HFFc6 (cell line): ENCODE measurements around the gene MNS1. TPM values are rescaled to one million over a fixed set of nuclear protein-coding genes. Genes with fewer than 3 reads are reported as not detected.
A peak's percentile ranks its signal among the peaks of the same experiment; 100 is the strongest.
"Not testable (repeated sequence)": the region's sequence is repeated elsewhere in the genome, so short reads cannot be mapped to it uniquely, and the experiment has no call there.

Experiments
- DNase-seq: peaks from one replicate; pipeline ENCODE4 v3.0.0-alpha.2; 2018
- H3K27ac Mint-ChIP-seq: 2 replicates; pipeline ENCODE4 v1.8.0; 2020; ENCODE audit warnings: mild to moderate bottlenecking, mixed read lengths
- H3K27me3 Mint-ChIP-seq: 2 replicates; pipeline ENCODE4 v1.8.0; 2021; ENCODE audit warnings: mild to moderate bottlenecking, moderate library complexity, mixed read lengths; ENCODE audit not compliant: insufficient read depth
- H3K36me3 Mint-ChIP-seq: 2 replicates; pipeline ENCODE4 v1.8.0; 2021; ENCODE audit warnings: low read depth, mixed read lengths
- H3K4me1 Mint-ChIP-seq: 2 replicates; pipeline ENCODE4 v1.8.0; 2020; ENCODE audit warnings: low read depth, mixed read lengths
- H3K4me3 Mint-ChIP-seq: 2 replicates; pipeline ENCODE4 v1.8.0; 2020; ENCODE audit warnings: mild to moderate bottlenecking, moderate library complexity, mixed read lengths
- H3K9me3 Mint-ChIP-seq: 2 replicates; pipeline ENCODE4 v1.8.0; 2020; ENCODE audit warnings: mild to moderate bottlenecking, mixed read lengths
- CTCF ChIP-seq: fragments of 200-600 bp; sonication (generic); IDR thresholded peaks from 2 replicates; pipeline ENCODE4 v1.5.0; 2021; ENCODE audit warnings: antibody characterized with exemption, mild to moderate bottlenecking
- total RNA-seq, 6 experiments: library from RNA; stranded (reverse); fragmentation: NEBNext Ultra II Directional; extraction: Animal tissue kit (Norgen Biotek cat#: 25700); gene quantifications; 2 replicates in 1 of 6; 3 replicates in 5 of 6; pipeline ENCODE4 v1.2.3, GENCODE V29; 2021

The MNS1 gene
- total RNA-seq, 6 experiments from 2014 or later: 1.1 to 2.3 (median 1.5) TPM

DNA sequence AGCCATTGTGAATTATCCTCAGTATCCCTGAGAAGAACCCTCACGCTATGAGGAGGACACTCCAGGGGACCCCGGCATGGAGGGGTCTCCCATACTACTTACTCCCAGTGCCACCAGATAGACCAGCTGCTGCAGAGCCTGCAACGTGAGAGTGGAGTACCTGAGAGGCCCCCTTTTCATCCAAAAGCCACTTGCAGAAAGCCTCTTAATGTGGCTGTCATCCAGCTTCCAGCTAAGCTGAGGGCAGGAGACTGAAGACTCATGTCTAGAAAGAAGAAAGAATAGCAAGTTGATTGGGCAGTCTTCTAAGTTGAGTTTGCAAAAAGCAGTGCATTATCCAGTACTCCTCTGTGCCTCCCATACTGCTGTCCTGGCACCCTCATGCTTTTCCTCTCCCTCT lies 27.3 kb upstream of the MNS1 start:
- H3K27ac Mint-ChIP-seq: no peak overlapping the region
- no peak overlapping the region for H3K4me3 Mint-ChIP-seq
- no peak for DNase-seq
- H3K36me3 Mint-ChIP-seq: no peaks in the 10 kb centered on the region
- peaks cover 15% of the 10 kb centered on the region for H3K27me3 Mint-ChIP-seq
- H3K4me1 Mint-ChIP-seq: peaks cover 7% of the 10 kb centered on the region
- no peaks in the 10 kb centered on the region for H3K9me3 Mint-ChIP-seq
- no peak for TF ChIP-seq CTCF

- TF ChIP-seq CTCF: peak; percentile 90
- Mint-ChIP-seq H3K4me1 (no peaks in the 10 kb centered on the region), H3K27ac (no peak overlapping the region), H3K36me3 (no peaks in the 10 kb centered on the region), H3K9me3 (no peaks in the 10 kb centered on the region), H3K4me3 (no peak overlapping the region), H3K27me3 (peaks cover 15% of the 10 kb centered on the region; the same call in 1 of the 2 replicates)
- peak; percentile 43 for DNase-seq
Observed at GRCh38 chr15:56491110-56491722, 26.3 kb upstream of the MNS1 start.

DNA sequence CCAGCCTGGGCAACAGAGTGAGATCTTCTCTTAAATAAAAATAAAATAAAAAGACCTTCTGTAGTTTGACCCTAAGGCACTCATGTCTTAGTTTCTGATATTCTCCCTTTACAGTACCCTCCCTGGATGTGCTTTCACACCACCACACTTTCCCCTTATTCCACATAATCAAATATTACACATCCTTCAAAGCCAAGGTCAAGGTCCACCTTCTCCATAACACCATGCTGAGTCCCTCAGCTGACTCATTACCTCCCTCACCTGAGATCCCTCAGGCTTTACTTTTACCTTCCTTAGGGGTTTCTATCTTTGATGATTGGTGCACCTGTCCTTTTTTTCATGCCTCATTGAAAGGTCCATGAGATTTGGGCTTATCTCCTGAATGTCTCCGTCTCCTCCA lies 25.5 kb upstream of the MNS1 start:
- H3K27ac Mint-ChIP-seq: no peak overlapping the region
- peaks cover 15% of the 10 kb centered on the region; the same call in 1 of the 2 replicates for H3K27me3 Mint-ChIP-seq
- H3K4me1 Mint-ChIP-seq: no peaks in the 10 kb centered on the region
- H3K4me3 Mint-ChIP-seq: no peak overlapping the region
- H3K9me3 Mint-ChIP-seq: no peaks in the 10 kb centered on the region
- H3K36me3 Mint-ChIP-seq: no peaks in the 10 kb centered on the region
- TF ChIP-seq CTCF: no peak
- no peak for DNase-seq

DNA sequence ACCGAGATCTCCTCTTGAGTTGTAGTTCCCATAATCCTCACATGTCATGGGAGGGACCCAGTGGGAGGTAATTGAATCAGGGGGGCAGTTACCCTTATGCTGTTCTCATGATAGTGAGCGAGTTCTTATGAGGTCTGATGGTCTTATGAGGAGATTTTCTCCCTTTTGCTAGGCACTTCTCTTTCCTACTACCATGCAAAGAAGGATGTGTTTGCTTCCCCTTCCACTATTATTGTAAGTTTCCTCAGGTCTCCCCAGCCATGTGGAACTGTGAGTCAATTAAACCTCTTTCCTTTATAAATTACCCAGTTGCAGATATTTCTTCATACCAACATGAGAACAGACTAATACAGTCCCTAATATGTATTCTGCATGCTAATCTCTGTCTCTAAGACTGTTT lies 21.3 kb upstream of the MNS1 start:
- peaks cover 13% of the 10 kb centered on the region; the same call in 1 of the 2 replicates for H3K27me3 Mint-ChIP-seq
- not testable (repeated sequence) for H3K4me3 Mint-ChIP-seq, H3K27ac Mint-ChIP-seq, H3K4me1 Mint-ChIP-seq, H3K36me3 Mint-ChIP-seq, H3K9me3 Mint-ChIP-seq, DNase-seq

DNA sequence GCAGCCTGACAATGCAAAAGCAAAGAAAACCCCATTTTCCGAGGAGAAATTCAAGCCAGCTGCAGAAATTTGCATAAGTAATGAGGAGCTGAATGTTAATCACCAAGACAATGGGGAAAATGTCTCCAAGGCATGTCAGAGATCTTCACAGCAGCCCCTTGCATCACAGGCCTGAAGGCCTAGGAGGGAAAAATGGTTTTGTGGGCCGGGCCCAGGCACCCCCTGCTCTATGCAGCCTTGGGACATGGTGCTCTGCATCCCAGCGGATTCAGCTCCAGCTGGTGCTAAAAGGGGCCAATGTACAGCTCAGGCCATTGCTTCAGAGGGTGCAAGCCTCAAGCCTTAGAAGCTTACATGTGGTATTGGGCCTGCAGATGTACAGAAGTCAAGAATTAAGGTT lies 20.5 kb upstream of the MNS1 start:
- H3K4me3 Mint-ChIP-seq, H3K27me3 Mint-ChIP-seq, DNase-seq, H3K4me1 Mint-ChIP-seq, H3K27ac Mint-ChIP-seq, H3K9me3 Mint-ChIP-seq, H3K36me3 Mint-ChIP-seq: not testable (repeated sequence)

DNA sequence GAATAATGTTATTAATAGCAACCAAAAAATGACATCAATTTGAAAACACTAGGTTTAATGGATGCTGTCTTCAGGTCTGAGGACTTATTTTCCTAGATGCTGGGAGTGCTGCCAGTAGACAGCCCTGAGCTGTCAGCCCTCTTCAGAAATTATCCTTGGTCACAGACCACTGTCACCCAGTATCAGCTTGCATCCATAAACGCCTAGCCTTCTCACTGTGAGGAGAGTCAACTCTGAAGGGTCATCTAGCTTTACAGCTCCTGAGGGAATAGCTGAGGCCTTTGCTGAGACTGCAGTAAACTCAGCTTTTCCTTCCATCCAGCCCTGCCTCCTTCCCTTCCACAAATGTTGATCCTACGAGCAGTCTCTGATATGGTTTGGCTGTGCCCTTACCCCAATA lies 19.4 kb upstream of the MNS1 start:
- peaks cover 9% of the 10 kb centered on the region; the same call in 1 of the 2 replicates for H3K27me3 Mint-ChIP-seq
- no peak overlapping the region for H3K27ac Mint-ChIP-seq

More for the DNA sequence above, 19.4 kb upstream of the MNS1 start:
- no peak for DNase-seq
- H3K4me1 Mint-ChIP-seq: no peaks in the 10 kb centered on the region
- peaks cover 5% of the 10 kb centered on the region; the same call in 1 of the 2 replicates for H3K36me3 Mint-ChIP-seq
- no peak overlapping the region for H3K4me3 Mint-ChIP-seq
- no peak for TF ChIP-seq CTCF
- H3K9me3 Mint-ChIP-seq: peaks cover 4% of the 10 kb centered on the region; the same call in 1 of the 2 replicates
